Mammary epithelial cell (primary cell): ENCODE measurements around the gene LRP1.

Experiments used
- CTCF ChIP-seq, 2 donors: IDR thresholded peaks in 1 of 2; conservative IDR thresholded peaks in 1 of 2; 2 replicates each; pipeline ENCODE4 v1.5.1; 2011 to 2012; ENCODE audit warnings: inconsistent platforms in 2 of 2, low read length in 2 of 2, mild to moderate bottlenecking in 2 of 2, control low read depth in 1 of 2, low read depth in 1 of 2; ENCODE audit not compliant: insufficient read depth in 1 of 2; ENCODE audit errors: extremely low read depth in 1 of 2
- EZH2 ChIP-seq: IDR thresholded peaks from 2 replicates; pipeline ENCODE4 v1.6.1; 2012; ENCODE audit warnings: low read length, inconsistent platforms, borderline replicate concordance

- TF ChIP-seq CTCF (conservative IDR thresholded peaks at IDR 0.05 in 1 of 2, IDR thresholded peaks at IDR 0.05 in 1 of 2; ENCODE audit: extremely low read depth in 1 of 2, insufficient read depth in 1 of 2, low read depth in 1 of 2, low read length in 2 of 2) (no peak), EZH2 (no peak)
Observed at GRCh38 chr12:57218030-57218853, 90.0 kb downstream of the LRP1 start.
